ENCODE results near the gene KLRC4. TPM values are rescaled to one million over a fixed set of nuclear protein-coding genes. Genes with fewer than 3 reads are reported as not detected.

The KLRC4 gene
- total and polyA plus RNA-seq, 2 donors (not counting 1 experiment from before 2014, with no cell fraction given): not detected

GRCh38 chr12:10363914-10364814 is 45.4 kb downstream of the KLRC4 start:
- Histone ChIP-seq H3K9ac (ENCODE audit: low read length) (peak overlapping the region; percentile 89), H4K20me1 (ENCODE audit: control insufficient read depth, insufficient read depth, low read length, poor library complexity, severe bottlenecking) (no peaks in the 10 kb centered on the region), H3K27ac (ENCODE audit: low read length in 2 of 2) (peak overlapping the region; percentile 91 to 93), H3K79me2 (ENCODE audit: control insufficient read depth, insufficient read depth, low read length) (peaks cover 3% of the 10 kb centered on the region), H3K27me3 (replicated peaks in 1 of 4; ENCODE audit: control extremely low read depth in 1 of 4, control insufficient read depth in 3 of 4, insufficient read depth in 4 of 4, low read length in 3 of 4) (no peaks in the 10 kb centered on the region), H3K4me3 (ENCODE audit: control extremely low read depth in 1 of 5, extremely low read depth in 1 of 5, insufficient read depth in 1 of 5, low read depth in 2 of 5, low read length in 4 of 5) (peak overlapping the region; percentile 72 to 98 (median 95)), H2AFZ (ENCODE audit: insufficient read depth, low read depth, low read length, poor library complexity, severe bottlenecking) (peak overlapping the region; percentile 99), H3K36me3 (replicated peaks in 1 of 2; ENCODE audit: control extremely low read depth in 1 of 2, control insufficient read depth in 1 of 2, extremely low read depth in 1 of 2, insufficient read depth in 2 of 2, low read length in 1 of 2) (no peaks in the 10 kb centered on the region), H3K9me3 (ENCODE audit: control extremely low read depth in 1 of 3, control insufficient read depth in 2 of 3, insufficient read depth in 1 of 3, low read length in 2 of 3) (peaks cover 0 to 4% (median 0%) of the 10 kb centered on the region in 3 donors), H3K4me2 (replicated peaks; ENCODE audit: low read depth, low read length, poor library complexity, severe bottlenecking) (peak overlapping the region; percentile 91), H3K4me1 (ENCODE audit: control insufficient read depth in 2 of 2, insufficient read depth in 2 of 2, low read length in 2 of 2) (peaks cover 32 to 46% of the 10 kb centered on the region in 2 donors)
- 32% methylated on average over 19 of the region's 19 CpGs for WGBS (ENCODE audit: insufficient coverage)
- intact Hi-C loops (cut with micrococcal nuclease): loop anchor here (2.0 kb wide), 2 partner anchors 151 to 807 kb away; partner anchors contain the start of genes GABARAPL1 and SMIM10L1
- TF ChIP-seq EZH2 (IDR thresholded peaks at IDR 0.05; ENCODE audit: borderline replicate concordance, insufficient read depth, low read depth, low read length, poor library complexity, severe bottlenecking): no peak
- no peak for TF ChIP-seq CTCF (IDR thresholded peaks at IDR 0.05)
- Mint-ChIP-seq H3K9me3 (ENCODE audit: insufficient read depth) (no peaks in the 10 kb centered on the region), H3K27me3 (no peaks in the 10 kb centered on the region), H3K4me3 (no peak overlapping the region), H3K4me1 (peaks cover 2% of the 10 kb centered on the region), H3K27ac (no peak overlapping the region)
- ATAC-seq (ENCODE audit: low read depth): peak; percentile 68
- CTCF ChIA-PET: interaction anchor here (1.0 to 1.9 kb wide), 2 partner anchors 198 to 211 kb away, joined by 3 to 11 read pairs; no protein-coding TSS in a partner anchor
- peak; percentile 73 for DNase-seq
- POLR2A ChIA-PET: interaction anchor here (0.6 kb wide), 1 partner anchor 49 kb away, joined by 3 read pairs; no protein-coding TSS in a partner anchor

- Histone ChIP-seq H4K20me1 (ENCODE audit: control insufficient read depth, insufficient read depth, low read length, poor library complexity, severe bottlenecking) (no peaks in the 10 kb centered on the region), H3K27me3 (replicated peaks in 1 of 4; ENCODE audit: control extremely low read depth in 1 of 4, control insufficient read depth in 3 of 4, insufficient read depth in 4 of 4, low read length in 3 of 4) (no peaks in the 10 kb centered on the region), H3K36me3 (replicated peaks in 1 of 2; ENCODE audit: control extremely low read depth in 1 of 2, control insufficient read depth in 1 of 2, extremely low read depth in 1 of 2, insufficient read depth in 2 of 2, low read length in 1 of 2) (no peaks in the 10 kb centered on the region), H3K27ac (ENCODE audit: low read length in 2 of 2) (peak overlapping the region; percentile 91 to 93), H2AFZ (ENCODE audit: insufficient read depth, low read depth, low read length, poor library complexity, severe bottlenecking) (peak overlapping the region; percentile 99), H3K79me2 (ENCODE audit: control insufficient read depth, insufficient read depth, low read length) (peaks cover 3% of the 10 kb centered on the region), H3K9ac (ENCODE audit: low read length) (no peak overlapping the region), H3K4me1 (ENCODE audit: control insufficient read depth in 2 of 2, insufficient read depth in 2 of 2, low read length in 2 of 2) (peaks cover 32 to 46% of the 10 kb centered on the region in 2 donors), H3K4me2 (replicated peaks; ENCODE audit: low read depth, low read length, poor library complexity, severe bottlenecking) (peak overlapping the region; percentile 91), H3K4me3 (ENCODE audit: control extremely low read depth in 1 of 5, extremely low read depth in 1 of 5, insufficient read depth in 1 of 5, low read depth in 2 of 5, low read length in 4 of 5) (no peak overlapping the region), H3K9me3 (ENCODE audit: control extremely low read depth in 1 of 3, control insufficient read depth in 2 of 3, insufficient read depth in 1 of 3, low read length in 2 of 3) (peaks cover 0 to 3% (median 0%) of the 10 kb centered on the region in 3 donors)
- 96% methylated on average over 5 of the region's 5 CpGs for WGBS (ENCODE audit: insufficient coverage)
- H3K4me1 Mint-ChIP-seq: peaks cover 2% of the 10 kb centered on the region
- no peak overlapping the region for H3K27ac Mint-ChIP-seq
- CTCF ChIA-PET: no interaction called here
- H3K27me3 Mint-ChIP-seq: peaks cover 3% of the 10 kb centered on the region
- no peak for ATAC-seq (ENCODE audit: low read depth)
- TF ChIP-seq EZH2 (IDR thresholded peaks at IDR 0.05; ENCODE audit: borderline replicate concordance, insufficient read depth, low read depth, low read length, poor library complexity, severe bottlenecking): no peak
- TF ChIP-seq CTCF (IDR thresholded peaks at IDR 0.05): no peak
- POLR2A ChIA-PET: no interaction called here
- no peak for DNase-seq
- intact Hi-C loops (cut with micrococcal nuclease): no loop called here
- H3K9me3 Mint-ChIP-seq (ENCODE audit: insufficient read depth): no peaks in the 10 kb centered on the region
- H3K4me3 Mint-ChIP-seq: no peak overlapping the region
Measured at GRCh38 chr12:10363658-10363913, 46.0 kb downstream of the KLRC4 start.

All from B cell (primary cell).